Osteoblast (primary cell): ENCODE data around the gene TTC39B. TPM values are rescaled to one million over a fixed set of nuclear protein-coding genes. Genes with fewer than 3 reads are reported as not detected.

ENCODE experiments used
- DNase-seq: peaks from one replicate; pipeline ENCODE4 v3.0.0; 2011; ENCODE audit warnings: low spot score, mixed read lengths; ENCODE audit not compliant: insufficient read length; ENCODE audit errors: missing footprints
- H2AFZ ChIP-seq: 2 replicates; pipeline ENCODE4 v1.6.0; 2011; ENCODE audit warnings: mild to moderate bottlenecking, low read length
- H3K27ac ChIP-seq: 2 replicates; pipeline ENCODE4 v1.5.1; 2011; ENCODE audit warnings: mild to moderate bottlenecking, low read depth, low read length, moderate library complexity
- H3K27me3 ChIP-seq: 2 replicates; pipeline ENCODE4 v1.6.0; 2012; ENCODE audit warnings: mild to moderate bottlenecking, control low read depth, inconsistent platforms, low read length, moderate library complexity; ENCODE audit not compliant: insufficient read depth
- H3K36me3 ChIP-seq: 2 replicates; pipeline ENCODE4 v1.5.1; 2011; ENCODE audit warnings: mild to moderate bottlenecking, low read length, control low read depth, moderate library complexity; ENCODE audit not compliant: insufficient read depth
- H3K4me1 ChIP-seq: 2 replicates; pipeline ENCODE4 v1.5.1; 2011; ENCODE audit warnings: mild to moderate bottlenecking, low read length, control low read depth, moderate library complexity; ENCODE audit not compliant: insufficient read depth
- H3K4me2 ChIP-seq: 2 replicates; pipeline ENCODE4 v1.6.0; 2011; ENCODE audit warnings: mild to moderate bottlenecking, low read length; ENCODE audit not compliant: insufficient read depth
- H3K4me3 ChIP-seq: fragments of 200-600 bp; sonication (generic); 3 replicates; pipeline ENCODE4 v1.5.1; 2012; ENCODE audit warnings: mild to moderate bottlenecking, low read length, inconsistent platforms; ENCODE audit not compliant: insufficient read depth
- H3K79me2 ChIP-seq: 2 replicates; pipeline ENCODE4 v1.6.0; 2012; ENCODE audit warnings: mild to moderate bottlenecking, low read length, control low read depth, inconsistent platforms; ENCODE audit not compliant: insufficient read depth
- H3K9me3 ChIP-seq: 2 replicates; pipeline ENCODE4 v1.5.1; 2011; ENCODE audit warnings: low read depth, low read length, control low read depth
- H4K20me1 ChIP-seq: 2 replicates; pipeline ENCODE4 v1.6.0; 2012; ENCODE audit warnings: mild to moderate bottlenecking, low read length, control low read depth; ENCODE audit not compliant: insufficient read depth
- CTCF ChIP-seq: IDR thresholded peaks from 2 replicates; pipeline ENCODE4 v1.5.1; 2011; ENCODE audit warnings: mild to moderate bottlenecking, low read depth, low read length, moderate library complexity; ENCODE audit errors: extremely low read depth
- total RNA-seq: library from RNA; depleted of rRNA; stranded (reverse); fragments of >200 nt; gene quantifications from 2 replicates; pipeline ENCODE4 v1.2.3, GENCODE V29; 2012

TTC39B gene
- total RNA-seq, 1 donor = 18.5 TPM

- Histone ChIP-seq H3K27ac (no peak overlapping the region), H3K27me3 (no peaks in the 10 kb centered on the region), H3K4me1 (peaks cover 19% of the 10 kb centered on the region), H3K36me3 (no peaks in the 10 kb centered on the region), H3K9me3 (no peaks in the 10 kb centered on the region), H3K79me2 (no peaks in the 10 kb centered on the region), H3K4me3 (no peak overlapping the region), H3K4me2 (no peak overlapping the region), H2AFZ (peak overlapping the region; percentile 7), H4K20me1 (no peaks in the 10 kb centered on the region)
- no peak for DNase-seq
- no peak for TF ChIP-seq CTCF
Observed at GRCh38 chr9:15140051-15140450, 167.0 kb downstream of the TTC39B start.

GRCh38 chr9:15139469-15139868, 167.5 kb downstream of the TTC39B start:
- H4K20me1 ChIP-seq = no peaks in the 10 kb centered on the region
- DNase-seq = no peak
- H3K27ac ChIP-seq = no peak overlapping the region
- no peaks in the 10 kb centered on the region for H3K79me2 ChIP-seq
- H3K4me1 ChIP-seq = peaks cover 13% of the 10 kb centered on the region
- H2AFZ ChIP-seq = peak overlapping the region; percentile 85
- H3K36me3 ChIP-seq = no peaks in the 10 kb centered on the region
- H3K4me2 ChIP-seq = peak overlapping the region; percentile 45
- no peaks in the 10 kb centered on the region for H3K27me3 ChIP-seq
- H3K4me3 ChIP-seq = no peak overlapping the region
- H3K9me3 ChIP-seq = no peaks in the 10 kb centered on the region
- no peak for TF ChIP-seq CTCF

- TF ChIP-seq CTCF = no peak
- Histone ChIP-seq H3K36me3 (no peaks in the 10 kb centered on the region), H3K4me1 (peaks cover 8% of the 10 kb centered on the region), H3K27ac (no peak overlapping the region), H3K27me3 (no peaks in the 10 kb centered on the region), H2AFZ (no peak overlapping the region), H3K4me3 (no peak overlapping the region), H3K9me3 (no peaks in the 10 kb centered on the region), H3K4me2 (no peak overlapping the region), H3K79me2 (no peaks in the 10 kb centered on the region), H4K20me1 (no peaks in the 10 kb centered on the region)
- DNase-seq = no peak
Observed at GRCh38 chr9:15138357-15138686, 168.7 kb downstream of the TTC39B start.

GRCh38 chr9:15137658-15138356, 169.2 kb downstream of the TTC39B start:
- Histone ChIP-seq H3K9me3 (no peaks in the 10 kb centered on the region), H3K27me3 (no peaks in the 10 kb centered on the region), H3K79me2 (no peaks in the 10 kb centered on the region), H4K20me1 (no peaks in the 10 kb centered on the region), H3K4me2 (no peak overlapping the region), H3K27ac (no peak overlapping the region), H2AFZ (no peak overlapping the region), H3K4me3 (no peak overlapping the region), H3K4me1 (peaks cover 8% of the 10 kb centered on the region), H3K36me3 (no peaks in the 10 kb centered on the region)
- TF ChIP-seq CTCF = no peak
- no peak for DNase-seq
